ENCODE measurements around the gene ZSWIM6. TPM values are rescaled to one million over a fixed set of nuclear protein-coding genes. Genes with fewer than 3 reads are reported as not detected.

Gene ZSWIM6
- polyA plus RNA-seq, 1 of the 3 experiments (the other 2 are of a cell fraction), result 7.4 TPM

GRCh38 chr5:61461417-61461816 lies 129.4 kb downstream of the ZSWIM6 start:
- CTCF ChIA-PET, result no interaction called here
- Histone ChIP-seq H3K4me3 (ENCODE audit: low read depth in 2 of 2, low read length in 1 of 2) (no peak overlapping the region), H3K9me2 (no peaks in the 10 kb centered on the region), H3K36me3 (replicated peaks in 1 of 2; ENCODE audit: control insufficient read depth in 1 of 2, insufficient read depth in 2 of 2, low read length in 1 of 2) (peaks cover 0 to 8% of the 10 kb centered on the region in 2 experiments), H3K79me2 (ENCODE audit: insufficient read depth) (peaks cover 82% of the 10 kb centered on the region), H3K9ac (no peak overlapping the region), H3F3A (replicated peaks; ENCODE audit: insufficient read depth) (peaks cover 4% of the 10 kb centered on the region), H3K27ac (ENCODE audit: low read depth in 2 of 2, low read length in 1 of 2) (no peak overlapping the region), H3K4me1 (ENCODE audit: control insufficient read depth in 1 of 2, insufficient read depth in 2 of 2, low read depth in 1 of 2, low read length in 1 of 2) (peaks cover 5 to 19% of the 10 kb centered on the region in 2 experiments; a peak in 3 of 4 replicates), H3K9me3 (no peaks in the 10 kb centered on the region), H3K27me3 (ENCODE audit: insufficient read depth) (no peaks in the 10 kb centered on the region), H2AFZ (ENCODE audit: low read depth) (no peak overlapping the region), H4K20me1 (ENCODE audit: insufficient read depth) (peaks cover 41% of the 10 kb centered on the region), H3K4me2 (no peak overlapping the region)
- TF ChIP-seq NRF1 (IDR thresholded peaks at IDR 0.05; ENCODE audit: low read depth, low read length) (no peak), TEAD4 (IDR thresholded peaks at IDR 0.05; ENCODE audit: borderline replicate concordance, insufficient read depth) (no peak), CHD2 (IDR thresholded peaks at IDR 0.05; ENCODE audit: low read length, partially characterized antibody) (no peak)
- 100% methylated on average over 1 of the region's 1 CpG for WGBS (ENCODE audit: low lambda C conversion rate)
- DNase-seq, result no peak
- POLR2A ChIA-PET, result no interaction called here

- no peak overlapping the region for H3K4me2 ChIP-seq
- H3K27me3 ChIP-seq (ENCODE audit: insufficient read depth), result no peaks in the 10 kb centered on the region
- H3K4me3 ChIP-seq (ENCODE audit: low read depth in 2 of 2, low read length in 1 of 2), result no peak overlapping the region
- TF ChIP-seq FOXJ3 (CRISPR knock-in tag; IDR thresholded peaks at IDR 0.05) (no peak), PBX3 (IDR thresholded peaks at IDR 0.05) (peak; percentile 11; the same call in 1 of the 2 replicates)
- H3K27ac ChIP-seq (ENCODE audit: low read depth in 2 of 2, low read length in 1 of 2), result no peak overlapping the region
- H4K20me1 ChIP-seq (ENCODE audit: insufficient read depth), result peaks cover 41% of the 10 kb centered on the region
- no peak for DNase-seq
- H3K9ac ChIP-seq, result no peak overlapping the region
- 95% methylated on average over 1 of the region's 1 CpG for WGBS (ENCODE audit: low lambda C conversion rate)
- no peak overlapping the region for H2AFZ ChIP-seq (ENCODE audit: low read depth)
- peaks cover 0 to 8% of the 10 kb centered on the region in 2 experiments for H3K36me3 ChIP-seq (replicated peaks in 1 of 2; ENCODE audit: control insufficient read depth in 1 of 2, insufficient read depth in 2 of 2, low read length in 1 of 2)
- H3K79me2 ChIP-seq (ENCODE audit: insufficient read depth), result peaks cover 83% of the 10 kb centered on the region
- H3K9me3 ChIP-seq, result no peaks in the 10 kb centered on the region
- ChIA-PET CTCF (interaction anchor here (0.5 kb wide), 1 partner anchor 141 kb away, joined by 3 read pairs; no protein-coding TSS in a partner anchor), POLR2A (no interaction called here)
- H3K9me2 ChIP-seq, result no peaks in the 10 kb centered on the region
- H3F3A ChIP-seq (replicated peaks; ENCODE audit: insufficient read depth), result peaks cover 4% of the 10 kb centered on the region
- peaks cover 5 to 24% of the 10 kb centered on the region in 2 experiments; a peak in 3 of 4 replicates for H3K4me1 ChIP-seq (ENCODE audit: control insufficient read depth in 1 of 2, insufficient read depth in 2 of 2, low read depth in 1 of 2, low read length in 1 of 2)
Observed at GRCh38 chr5:61461926-61462325, 129.9 kb downstream of the ZSWIM6 start.

GRCh38 chr5:61463596-61463995 lies 131.5 kb downstream of the ZSWIM6 start:
- peaks cover 54% of the 10 kb centered on the region for H4K20me1 ChIP-seq (ENCODE audit: insufficient read depth)
- no peak overlapping the region for H2AFZ ChIP-seq (ENCODE audit: low read depth)
- no peak overlapping the region for H3K4me2 ChIP-seq
- POLR2A ChIA-PET, result no interaction called here
- H3K27ac ChIP-seq (ENCODE audit: low read depth in 2 of 2, low read length in 1 of 2), result no peak overlapping the region
- peaks cover 80% of the 10 kb centered on the region for H3K79me2 ChIP-seq (ENCODE audit: insufficient read depth)
- peaks cover 15% of the 10 kb centered on the region for H3F3A ChIP-seq (replicated peaks; ENCODE audit: insufficient read depth)
- H3K9me3 ChIP-seq, result no peaks in the 10 kb centered on the region
- CTCF ChIA-PET, result no interaction called here
- WGBS (ENCODE audit: low lambda C conversion rate), result 100% methylated on average over 2 of the region's 2 CpGs
- peaks cover 0 to 8% of the 10 kb centered on the region in 2 experiments for H3K36me3 ChIP-seq (replicated peaks in 1 of 2; ENCODE audit: control insufficient read depth in 1 of 2, insufficient read depth in 2 of 2, low read length in 1 of 2)
- TF ChIP-seq FOXM1 (IDR thresholded peaks at IDR 0.05; ENCODE audit: low read depth), result no peak
- no peak for TF ChIP-seq NRF1 (IDR thresholded peaks at IDR 0.05; ENCODE audit: low read depth, low read length)
- no peak for TF ChIP-seq USF2 (IDR thresholded peaks at IDR 0.05; ENCODE audit: borderline replicate concordance, low read depth, low read length)
- TF ChIP-seq RCOR1 (IDR thresholded peaks at IDR 0.05; ENCODE audit: low read length), result no peak
- DNase-seq, result no peak
- no peaks in the 10 kb centered on the region for H3K27me3 ChIP-seq (ENCODE audit: insufficient read depth)
- H3K4me3 ChIP-seq (ENCODE audit: low read depth in 2 of 2, low read length in 1 of 2), result no peak overlapping the region
- no peaks in the 10 kb centered on the region for H3K9me2 ChIP-seq
- peaks cover 8 to 39% of the 10 kb centered on the region in 2 experiments; a peak in 3 of 4 replicates for H3K4me1 ChIP-seq (ENCODE audit: control insufficient read depth in 1 of 2, insufficient read depth in 2 of 2, low read depth in 1 of 2, low read length in 1 of 2)
- no peak overlapping the region for H3K9ac ChIP-seq

Data from SK-N-SH (cell line).